Upper lobe of left lung (tissue), 6 donors: ENCODE results near the gene ARRB1. TPM values are rescaled to one million over a fixed set of nuclear protein-coding genes. Genes with fewer than 3 reads are reported as not detected.

Experiments
- ATAC-seq, 2 donors: fragments of 200-7000 bp; cut with Tn5 transposase; one replicate each; pipeline ENCODE4 v1.9.1; 2022; ENCODE audit warnings: mild to moderate bottlenecking in 2 of 2, moderate library complexity in 2 of 2; ENCODE audit not compliant: low FRiP score in 2 of 2
- DNase-seq, 2 donors: peaks; one replicate each; pipeline ENCODE4 v3.0.0-alpha.2; 2019 to 2020
- H3K27ac ChIP-seq, 4 donors: fragments of 200-600 bp; sonication (generic); one replicate each; pipeline ENCODE4 v1.5.1; 2016 to 2019
- H3K27me3 ChIP-seq, 4 donors: fragments of 200-600 bp; sonication (generic); one replicate each; pipeline ENCODE4 v1.5.1; 2017 to 2019
- H3K36me3 ChIP-seq, 4 donors: fragments of 200-600 bp; sonication (generic); one replicate each; pipeline ENCODE4 v1.5.1; 2016 to 2019
- H3K4me1 ChIP-seq, 4 donors: fragments of 200-600 bp; sonication (generic); one replicate each; pipeline ENCODE4 v1.5.1; 2018 to 2019
- H3K4me3 ChIP-seq, 4 donors: fragments of 200-600 bp; sonication (generic); one replicate each; pipeline ENCODE4 v1.5.1; 2017 to 2019; ENCODE audit warnings: mild to moderate bottlenecking in 2 of 4, moderate library complexity in 1 of 4
- H3K9me3 ChIP-seq, 4 donors: fragments of 200-600 bp; sonication (generic); one replicate each; pipeline ENCODE4 v1.5.1; 2018 to 2019
- EP300 ChIP-seq, 4 donors: sonication (generic); formaldehyde crosslinking; IDR thresholded peaks; one replicate each; pipeline ENCODE4 v1.5.1; 2017; ENCODE audit warnings: antibody characterized with exemption in 4 of 4, control low read depth in 2 of 4
- POLR2A ChIP-seq, 4 donors: fragments of 450-650 bp; IDR thresholded peaks; one replicate each; pipeline ENCODE4 v1.5.1; 2016 to 2017; ENCODE audit warnings: antibody characterized with exemption in 4 of 4, mild to moderate bottlenecking in 2 of 4
- POLR2AphosphoS5 ChIP-seq, 2 donors: sonication (generic); formaldehyde crosslinking; IDR thresholded peaks; one replicate each; pipeline ENCODE4 v1.5.1; 2017; ENCODE audit warnings: antibody characterized with exemption in 2 of 2
- WGBS, 2 donors: methylation state at CpG; one replicate each; pipeline ENCODE4 v1.1.5; 2017 to 2018; 5-methylcytosine and 5-hydroxymethylcytosine counted together
- total RNA-seq, 6 donors: library from RNA; depleted of rRNA in 4 of 6; stranded (reverse); fragments of >200 nt in 4 of 6; gene quantifications; one replicate each; pipeline versions ENCODE4 v1.1.0 to v1.2.1, GENCODE V29; 2016 to 2021
- TF ChIP-seq, protein P1 (sequence below), 6 experiments: fragments of 450-650 bp in 4 of 6; fragments of 200-600 bp in 2 of 6; sonication (generic) in 2 of 6; IDR thresholded peaks; one replicate each; pipeline ENCODE4 v1.5.1; 2016 to 2019; ENCODE audit warnings: antibody characterized with exemption in 6 of 6
- donor health status: DM: no; HTN: no; CAD: no; lungs with moderate emphysema.
- donor health status: DM: no; HTN: yes; CAD: no; lungs with severe emphysema.

Gene ARRB1
- total RNA-seq, 6 donors from 2014 or later: 119 to 235 (median 170) TPM

GRCh38 chr11:75313513-75314272, 37.8 kb downstream of the ARRB1 start:
- Histone ChIP-seq H3K27ac (peak overlapping the region; percentile 76 to 88 (median 82)), H3K4me1 (peaks cover 69 to 84% (median 78%) of the 10 kb centered on the region in 4 donors), H3K4me3 (no peak overlapping the region), H3K27me3 (no peaks in the 10 kb centered on the region), H3K36me3 (peaks cover 0 to 18% (median 8%) of the 10 kb centered on the region in 4 donors), H3K9me3 (no peaks in the 10 kb centered on the region)
- ATAC-seq (peak; percentile 72 to 77), DNase-seq (peak in 1 of 2 donors; percentile 81)
- 18 to 36% methylated on average over 8 of the region's 8 CpGs for WGBS, 2 donors
- TF ChIP-seq POLR2A (IDR thresholded peaks at IDR 0.05) (no peak), EP300 (IDR thresholded peaks at IDR 0.05) (peak in 1 of 4 donors; percentile 35), POLR2AphosphoS5 (IDR thresholded peaks at IDR 0.05) (peak in 1 of 2 donors; percentile 30)
- TF ChIP-seq, protein P1, sequence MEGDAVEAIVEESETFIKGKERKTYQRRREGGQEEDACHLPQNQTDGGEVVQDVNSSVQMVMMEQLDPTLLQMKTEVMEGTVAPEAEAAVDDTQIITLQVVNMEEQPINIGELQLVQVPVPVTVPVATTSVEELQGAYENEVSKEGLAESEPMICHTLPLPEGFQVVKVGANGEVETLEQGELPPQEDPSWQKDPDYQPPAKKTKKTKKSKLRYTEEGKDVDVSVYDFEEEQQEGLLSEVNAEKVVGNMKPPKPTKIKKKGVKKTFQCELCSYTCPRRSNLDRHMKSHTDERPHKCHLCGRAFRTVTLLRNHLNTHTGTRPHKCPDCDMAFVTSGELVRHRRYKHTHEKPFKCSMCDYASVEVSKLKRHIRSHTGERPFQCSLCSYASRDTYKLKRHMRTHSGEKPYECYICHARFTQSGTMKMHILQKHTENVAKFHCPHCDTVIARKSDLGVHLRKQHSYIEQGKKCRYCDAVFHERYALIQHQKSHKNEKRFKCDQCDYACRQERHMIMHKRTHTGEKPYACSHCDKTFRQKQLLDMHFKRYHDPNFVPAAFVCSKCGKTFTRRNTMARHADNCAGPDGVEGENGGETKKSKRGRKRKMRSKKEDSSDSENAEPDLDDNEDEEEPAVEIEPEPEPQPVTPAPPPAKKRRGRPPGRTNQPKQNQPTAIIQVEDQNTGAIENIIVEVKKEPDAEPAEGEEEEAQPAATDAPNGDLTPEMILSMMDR (IDR thresholded peaks at IDR 0.05): no peak

GRCh38 chr11:75312346-75312745, 39.1 kb downstream of the ARRB1 start:
- Histone ChIP-seq H3K9me3 (no peaks in the 10 kb centered on the region), H3K4me1 (peaks cover 71 to 85% (median 83%) of the 10 kb centered on the region in 4 donors), H3K4me3 (no peak overlapping the region), H3K27ac (peak overlapping the region; percentile 76 to 88 (median 82)), H3K27me3 (no peaks in the 10 kb centered on the region), H3K36me3 (peaks cover 0 to 18% (median 8%) of the 10 kb centered on the region in 4 donors)
- DNase-seq (no peak), ATAC-seq (no peak)
- no peak for TF ChIP-seq POLR2AphosphoS5 (IDR thresholded peaks at IDR 0.05)
- TF ChIP-seq EP300 (IDR thresholded peaks at IDR 0.05): no peak
- TF ChIP-seq POLR2A (IDR thresholded peaks at IDR 0.05): no peak
- TF ChIP-seq, protein P1 (IDR thresholded peaks at IDR 0.05): no peak
- WGBS, 2 donors: 72 to 100% methylated on average over 1 to 2 of the region's 2 CpGs

GRCh38 chr11:75311858-75312288, 39.6 kb downstream of the ARRB1 start:
- WGBS, 2 donors: 49 to 61% methylated on average over 12 to 13 of the region's 13 CpGs
- Histone ChIP-seq H3K4me3 (peak overlapping the region in 2 of 4 donors; percentile 3 to 23), H3K4me1 (peaks cover 75 to 88% (median 83%) of the 10 kb centered on the region in 4 donors), H3K9me3 (no peaks in the 10 kb centered on the region), H3K27me3 (no peaks in the 10 kb centered on the region), H3K27ac (peak overlapping the region; percentile 76 to 88 (median 82)), H3K36me3 (peaks cover 0 to 18% (median 8%) of the 10 kb centered on the region in 4 donors)
- no peak for TF ChIP-seq POLR2A (IDR thresholded peaks at IDR 0.05)
- TF ChIP-seq, protein P1 (IDR thresholded peaks at IDR 0.05): peak in 1 of 6 experiments; percentile 3
- TF ChIP-seq POLR2AphosphoS5 (IDR thresholded peaks at IDR 0.05): peak; percentile 82 to 90
- TF ChIP-seq EP300 (IDR thresholded peaks at IDR 0.05): peak in 3 of 4 donors; percentile 67 to 81 (median 80)
- DNase-seq (peak; percentile 57 to 61), ATAC-seq (peak; percentile 9 to 82)

DNA sequence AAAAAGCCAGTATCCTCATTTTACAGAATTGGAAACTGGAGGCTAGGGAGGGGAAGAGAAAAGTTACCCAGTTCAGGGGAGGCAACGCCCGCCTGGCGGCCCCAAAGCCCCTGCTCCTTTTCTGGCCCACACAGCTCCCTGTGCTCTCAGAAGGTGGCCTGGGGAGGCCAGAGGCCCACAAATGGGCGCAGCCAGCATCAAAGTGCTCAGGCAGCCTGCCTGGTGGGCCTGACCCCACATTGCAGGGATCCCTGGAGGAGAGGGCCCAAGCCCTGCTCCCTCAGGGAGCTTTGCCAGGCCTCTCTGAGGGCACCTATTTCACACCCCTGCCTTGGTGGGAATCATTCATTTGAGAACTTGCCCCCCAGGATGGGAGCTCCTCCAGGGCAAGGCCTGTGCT, 42.5 kb downstream of the ARRB1 start:
- DNase-seq (no peak), ATAC-seq (no peak)
- TF ChIP-seq POLR2A (IDR thresholded peaks at IDR 0.05): no peak
- TF ChIP-seq EP300 (IDR thresholded peaks at IDR 0.05): no peak
- TF ChIP-seq POLR2AphosphoS5 (IDR thresholded peaks at IDR 0.05): no peak
- TF ChIP-seq, protein P1 (IDR thresholded peaks at IDR 0.05): no peak
- H3K27me3 ChIP-seq: no peaks in the 10 kb centered on the region
- H3K36me3 ChIP-seq: peaks cover 0 to 29% (median 8%) of the 10 kb centered on the region in 4 donors
- no peaks in the 10 kb centered on the region for H3K9me3 ChIP-seq
- WGBS, 2 donors: 94% methylated on average over 4 of the region's 4 CpGs
- peak overlapping the region in 3 of 4 donors; percentile 31 to 88 (median 85) for H3K27ac ChIP-seq
- H3K4me1 ChIP-seq: peaks cover 69 to 79% (median 75%) of the 10 kb centered on the region in 4 donors
- H3K4me3 ChIP-seq: no peak overlapping the region
